BJ (cell line): ENCODE measurements around the gene HYAL2. TPM values are rescaled to one million over a fixed set of nuclear protein-coding genes. Genes with fewer than 3 reads are reported as not detected.

ENCODE experiments used
- CTCF ChIA-PET: fragments of 350-600 bp; formaldehyde crosslinking; extraction: SDS; loops from one replicate; lab custom pipeline; 2021; ENCODE audit warnings: antibody characterized with exemption, inconsistent platforms; lab: Yijun Ruan, JAX
- POLR2A ChIA-PET: fragments of 300-600 bp; sonication (Branson Sonifier 250); formaldehyde crosslinking; extraction: SDS; loops from one replicate; lab custom pipeline; 2021; ENCODE audit warnings: antibody characterized with exemption; lab: Charles Lee
- DNase-seq: peaks from one replicate; pipeline ENCODE4 v3.0.0-alpha.2; 2011; ENCODE audit warnings: low read depth
- H3K27me3 ChIP-seq: 2 replicates; pipeline ENCODE4 v1.6.0; 2011; ENCODE audit warnings: low read length; ENCODE audit not compliant: control insufficient read depth, insufficient read depth
- H3K36me3 ChIP-seq: 2 replicates; pipeline ENCODE4 v1.5.1; 2011; ENCODE audit warnings: low read length; ENCODE audit not compliant: control insufficient read depth, insufficient read depth
- H3K4me3 ChIP-seq: 2 replicates; pipeline ENCODE4 v1.5.1; 2011; ENCODE audit warnings: low read depth, mild to moderate bottlenecking, control low read depth, low read length
- polyA plus RNA-seq: library from polyadenylated mRNA; depleted of rRNA; stranded (reverse); fragments of >200 nt; gene quantifications from 2 replicates; pipeline ENCODE4 v1.2.3, GENCODE V29; 2011
- TF ChIP-seq, protein P1 (sequence below): IDR thresholded peaks from 2 replicates; pipeline ENCODE4 v1.5.1; 2011; ENCODE audit warnings: low read depth, mild to moderate bottlenecking, control low read depth, inconsistent platforms, low read length, moderate library complexity; ENCODE audit not compliant: insufficient read depth

Gene HYAL2
- polyA plus RNA-seq, 1 experiment = 63.2 TPM

DNA sequence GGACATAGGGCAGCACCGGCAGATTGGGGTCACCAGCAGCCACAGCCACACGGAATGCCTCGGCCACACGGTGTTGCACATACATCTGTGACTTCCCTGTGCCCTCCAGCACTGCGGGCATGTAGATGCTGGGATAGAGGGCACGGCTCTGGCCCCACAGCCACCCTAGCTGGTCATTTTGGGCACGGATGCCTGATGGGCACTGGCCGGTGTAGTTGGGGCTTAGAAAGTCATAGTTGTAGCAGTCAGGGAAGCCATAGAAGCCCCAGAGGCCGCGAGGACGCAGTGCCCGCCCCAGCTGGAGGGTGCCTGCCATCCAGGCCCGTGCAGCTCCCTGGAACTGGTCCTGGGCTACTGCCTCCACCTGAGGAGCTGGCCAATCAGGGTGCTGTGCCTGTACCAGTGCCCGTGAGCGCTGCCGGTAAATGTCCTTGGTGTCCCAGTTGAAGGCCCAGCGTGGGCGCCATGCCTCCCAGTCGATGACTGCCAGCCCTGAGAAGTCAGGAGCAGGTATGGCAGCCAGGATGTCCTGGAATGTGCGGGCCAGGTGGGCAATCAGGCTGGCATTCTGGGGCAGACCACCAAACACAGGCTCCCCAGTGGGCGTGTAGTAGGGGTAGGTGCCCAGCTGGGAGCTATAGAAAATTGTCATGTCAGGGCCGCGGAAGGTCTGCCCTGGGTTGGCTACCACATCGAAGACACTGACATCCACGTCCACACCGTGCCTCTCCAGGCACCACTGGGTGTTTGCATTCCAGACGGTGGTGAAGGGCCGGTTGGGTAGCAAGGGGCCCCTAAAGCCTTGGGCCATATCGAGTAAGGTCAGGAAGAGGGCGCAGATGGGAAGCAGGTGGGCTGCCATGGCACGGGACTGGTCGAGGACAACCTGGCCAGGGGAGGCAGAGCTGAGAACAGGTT is 20.2 kb downstream of the HYAL2 start:
- no peaks in the 10 kb centered on the region for H3K36me3 ChIP-seq
- POLR2A ChIA-PET = no interaction called here
- H3K4me3 ChIP-seq = no peak overlapping the region
- DNase-seq = no peak
- H3K27me3 ChIP-seq = no peaks in the 10 kb centered on the region
- TF ChIP-seq, protein P1, sequence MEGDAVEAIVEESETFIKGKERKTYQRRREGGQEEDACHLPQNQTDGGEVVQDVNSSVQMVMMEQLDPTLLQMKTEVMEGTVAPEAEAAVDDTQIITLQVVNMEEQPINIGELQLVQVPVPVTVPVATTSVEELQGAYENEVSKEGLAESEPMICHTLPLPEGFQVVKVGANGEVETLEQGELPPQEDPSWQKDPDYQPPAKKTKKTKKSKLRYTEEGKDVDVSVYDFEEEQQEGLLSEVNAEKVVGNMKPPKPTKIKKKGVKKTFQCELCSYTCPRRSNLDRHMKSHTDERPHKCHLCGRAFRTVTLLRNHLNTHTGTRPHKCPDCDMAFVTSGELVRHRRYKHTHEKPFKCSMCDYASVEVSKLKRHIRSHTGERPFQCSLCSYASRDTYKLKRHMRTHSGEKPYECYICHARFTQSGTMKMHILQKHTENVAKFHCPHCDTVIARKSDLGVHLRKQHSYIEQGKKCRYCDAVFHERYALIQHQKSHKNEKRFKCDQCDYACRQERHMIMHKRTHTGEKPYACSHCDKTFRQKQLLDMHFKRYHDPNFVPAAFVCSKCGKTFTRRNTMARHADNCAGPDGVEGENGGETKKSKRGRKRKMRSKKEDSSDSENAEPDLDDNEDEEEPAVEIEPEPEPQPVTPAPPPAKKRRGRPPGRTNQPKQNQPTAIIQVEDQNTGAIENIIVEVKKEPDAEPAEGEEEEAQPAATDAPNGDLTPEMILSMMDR = no peak
- CTCF ChIA-PET = interaction anchor here (0.9 kb wide), 1 partner anchor 45 kb away, joined by 3 read pairs; no protein-coding TSS in a partner anchor

DNA sequence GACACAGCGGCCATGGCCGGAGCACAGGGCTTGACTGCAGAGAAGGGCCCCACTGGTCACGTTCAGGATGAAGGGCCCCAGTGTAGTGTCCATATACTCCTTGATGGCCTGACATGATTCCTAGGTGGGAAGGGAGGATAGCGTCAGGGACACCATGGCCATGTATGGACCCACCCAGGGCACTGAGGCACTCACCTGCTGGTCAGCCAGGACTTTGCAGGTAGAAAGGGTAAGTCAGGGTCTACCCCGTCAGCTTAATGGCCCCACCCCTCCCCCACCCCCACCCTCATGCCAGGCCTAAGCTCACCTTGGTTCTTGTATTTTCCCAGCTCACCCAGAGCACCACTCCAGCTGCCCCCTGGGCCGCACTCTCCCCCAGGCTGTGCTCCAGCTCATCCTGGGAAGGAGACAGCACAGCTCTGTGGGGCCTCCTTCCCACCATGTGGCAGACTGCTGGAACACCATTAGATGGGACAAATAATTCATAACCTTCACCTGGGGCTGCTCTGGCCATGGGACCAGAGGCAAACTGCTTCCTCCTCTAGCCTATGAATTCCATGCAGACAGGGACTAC is 21.8 kb downstream of the HYAL2 start:
- TF ChIP-seq, protein P1 = no peak
- no peak overlapping the region for H3K4me3 ChIP-seq
- CTCF ChIA-PET = no interaction called here
- no peak for DNase-seq
- H3K36me3 ChIP-seq = no peaks in the 10 kb centered on the region; the same call in 1 of the 2 replicates
- H3K27me3 ChIP-seq = no peaks in the 10 kb centered on the region
- POLR2A ChIA-PET = no interaction called here

DNA sequence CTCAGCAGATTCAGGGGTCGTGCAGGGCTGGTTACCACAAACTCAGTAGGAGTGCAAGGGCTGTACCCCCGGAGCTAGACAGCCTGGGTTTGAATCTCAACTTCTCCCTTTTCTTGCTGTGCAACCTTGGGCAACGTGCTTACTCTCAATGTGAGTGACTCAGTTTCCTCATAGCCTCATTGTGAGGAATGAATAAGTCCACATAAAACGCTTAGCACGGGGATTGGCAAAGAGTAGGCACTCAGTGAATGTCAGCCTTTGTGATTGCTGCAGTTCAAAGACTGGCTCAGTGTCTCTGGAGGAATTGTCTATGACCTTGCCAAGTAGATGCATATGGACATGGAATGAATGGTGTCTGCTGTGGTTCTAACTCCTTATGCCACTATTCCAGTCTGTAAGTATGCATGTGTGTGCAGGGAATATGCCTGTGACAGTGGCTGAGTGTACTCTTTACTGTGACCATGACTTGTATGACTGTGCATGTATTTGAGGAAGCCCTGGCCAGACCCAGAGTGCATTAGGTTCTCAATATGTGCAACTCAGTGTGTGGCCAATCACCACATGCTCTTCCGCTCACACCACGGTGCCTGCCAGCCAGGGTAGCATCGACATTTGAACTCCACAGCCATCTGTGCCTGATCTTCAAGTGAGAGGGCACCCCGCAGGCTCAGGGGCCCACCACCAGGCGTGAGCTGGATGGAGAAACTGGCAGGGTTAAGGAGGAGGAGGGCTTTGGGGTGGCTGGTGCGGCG is 22.4 kb downstream of the HYAL2 start:
- no peak for DNase-seq
- peak overlapping the region; percentile 44 for H3K4me3 ChIP-seq
- TF ChIP-seq, protein P1 = no peak
- ChIA-PET POLR2A (interaction anchor here (0.7 to 0.9 kb wide), 2 partner anchors 37 to 47 kb away, joined by 11 to 12 read pairs; no protein-coding TSS in a partner anchor), CTCF (interaction anchor here (1.0 to 2.4 kb wide), 6 partner anchors 15 to 106 kb away, joined by 3 to 20 read pairs (median 5); partner anchors contain the start of genes HYAL2 and SEMA3B)
- H3K27me3 ChIP-seq = no peaks in the 10 kb centered on the region
- H3K36me3 ChIP-seq = no peaks in the 10 kb centered on the region; the same call in 1 of the 2 replicates

DNA sequence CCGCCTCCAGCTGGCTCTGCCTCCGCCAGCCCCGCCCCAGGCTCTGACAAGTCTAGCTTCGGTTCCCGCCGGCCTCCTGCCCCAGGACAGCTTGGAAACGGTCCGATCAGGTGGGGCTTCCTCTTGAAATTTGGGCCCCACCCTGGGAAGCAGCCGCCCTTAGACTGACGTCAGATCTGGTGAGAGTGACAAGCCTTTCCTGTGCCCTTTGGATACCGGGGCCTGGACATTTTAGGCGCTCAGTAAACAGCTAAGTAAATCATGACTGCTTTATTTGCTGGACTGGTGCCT is 23.0 kb downstream of the HYAL2 start:
- TF ChIP-seq, protein P1 = no peak
- no peaks in the 10 kb centered on the region for H3K27me3 ChIP-seq
- DNase-seq = no peak
- H3K4me3 ChIP-seq = peak overlapping the region; percentile 44
- ChIA-PET POLR2A (interaction anchor here (0.7 to 0.9 kb wide), 2 partner anchors 38 to 47 kb away, joined by 11 to 12 read pairs; no protein-coding TSS in a partner anchor), CTCF (interaction anchor here (1.0 to 2.4 kb wide), 7 partner anchors 15 to 105 kb away, joined by 3 to 20 read pairs (median 4); partner anchors contain the start of genes HYAL2 and SEMA3B)
- H3K36me3 ChIP-seq = no peaks in the 10 kb centered on the region; the same call in 1 of the 2 replicates
